ENCODE results near the gene MAML2. TPM values are rescaled to one million over a fixed set of nuclear protein-coding genes. Genes with fewer than 3 reads are reported as not detected.
A peak's percentile ranks its signal among the peaks of the same experiment; 100 is the strongest.

The MAML2 gene
- total and polyA plus RNA-seq, 10 donors, result 2.7 to 43.4 (median 27.2) TPM

- H3K27ac ChIP-seq, result peak overlapping the region in 1 of 8 donors; percentile 10
- intact Hi-C loops (cut with DNase I; ENCODE audit: low total_unique reads), result no loop called here
Observed at GRCh38 chr11:96149743-96150555, 193.0 kb downstream of the MAML2 start.

GRCh38 chr11:96147906-96148486 lies 195.0 kb downstream of the MAML2 start:
- DNase-seq, result no peak
- Histone ChIP-seq H3K9me3 (no peaks in the 10 kb centered on the region), H3K27ac (peak overlapping the region in 4 of 8 donors; percentile 5 to 82 (median 68)), H3K36me3 (no peaks in the 10 kb centered on the region), H3K4me1 (peaks cover 0 to 51% (median 15%) of the 10 kb centered on the region in 6 donors), H3K27me3 (replicated peaks in 1 of 7) (no peaks in the 10 kb centered on the region), H3K4me3 (no peak overlapping the region)
- intact Hi-C loops (cut with DNase I; ENCODE audit: low total_unique reads), result no loop called here
- no peak for TF ChIP-seq POLR2A (IDR thresholded peaks at IDR 0.05)
- no peak for TF ChIP-seq CTCF (IDR thresholded peaks at IDR 0.05 in 8 of 11, conservative IDR thresholded peaks at IDR 0.05 in 3 of 11)
- TF ChIP-seq POLR2AphosphoS5 (IDR thresholded peaks at IDR 0.05), result no peak
- 86 to 93% (median 91%) methylated on average over 6 of the region's 6 CpGs for WGBS, 5 donors

More at GRCh38 chr11:96149743-96150555, 193.0 kb downstream of the MAML2 start:
- no peak for DNase-seq
- H3K4me3 ChIP-seq, result no peak overlapping the region
- TF ChIP-seq POLR2A (IDR thresholded peaks at IDR 0.05), result no peak
- no peak for TF ChIP-seq CTCF (IDR thresholded peaks at IDR 0.05 in 8 of 11, conservative IDR thresholded peaks at IDR 0.05 in 3 of 11)
- TF ChIP-seq POLR2AphosphoS5 (IDR thresholded peaks at IDR 0.05), result no peak
- H3K27me3 ChIP-seq (replicated peaks in 1 of 7), result no peaks in the 10 kb centered on the region
- H3K9me3 ChIP-seq, result no peaks in the 10 kb centered on the region
- H3K36me3 ChIP-seq, result no peaks in the 10 kb centered on the region
- H3K4me1 ChIP-seq, result peaks cover 0 to 50% (median 13%) of the 10 kb centered on the region in 6 donors
- WGBS, 5 donors, result 81 to 90% (median 88%) methylated on average over 7 of the region's 7 CpGs

GRCh38 chr11:96147186-96147585 lies 195.8 kb downstream of the MAML2 start:
- DNase-seq, result no peak
- intact Hi-C loops (cut with DNase I; ENCODE audit: low total_unique reads), result no loop called here
- Histone ChIP-seq H3K27me3 (replicated peaks in 1 of 7) (no peaks in the 10 kb centered on the region), H3K27ac (peak overlapping the region in 5 of 8 donors; percentile 21 to 82 (median 70)), H3K4me1 (peaks cover 0 to 53% (median 17%) of the 10 kb centered on the region in 6 donors), H3K36me3 (no peaks in the 10 kb centered on the region), H3K4me3 (no peak overlapping the region), H3K9me3 (no peaks in the 10 kb centered on the region)
- no peak for TF ChIP-seq CTCF (IDR thresholded peaks at IDR 0.05 in 8 of 11, conservative IDR thresholded peaks at IDR 0.05 in 3 of 11)
- no peak for TF ChIP-seq POLR2A (IDR thresholded peaks at IDR 0.05)
- TF ChIP-seq POLR2AphosphoS5 (IDR thresholded peaks at IDR 0.05), result no peak
- 70 to 80% (median 78%) methylated on average over 2 of the region's 2 CpGs for WGBS, 5 donors

GRCh38 chr11:96146765-96147164 lies 196.2 kb downstream of the MAML2 start:
- Histone ChIP-seq H3K27me3 (replicated peaks in 1 of 7) (no peaks in the 10 kb centered on the region), H3K4me1 (peaks cover 0 to 57% (median 17%) of the 10 kb centered on the region in 6 donors), H3K9me3 (no peaks in the 10 kb centered on the region), H3K27ac (peak overlapping the region in 6 of 8 donors; percentile 3 to 82 (median 68)), H3K36me3 (no peaks in the 10 kb centered on the region), H3K4me3 (no peak overlapping the region)
- intact Hi-C loops (cut with DNase I; ENCODE audit: low total_unique reads), result no loop called here
- no peak for DNase-seq
- TF ChIP-seq POLR2AphosphoS5 (IDR thresholded peaks at IDR 0.05) (no peak), CTCF (IDR thresholded peaks at IDR 0.05 in 8 of 11, conservative IDR thresholded peaks at IDR 0.05 in 3 of 11) (no peak)

All from spleen (tissue), 11 donors.